H1 (cell line): ENCODE data around the gene LHX5. TPM values are rescaled to one million over a fixed set of nuclear protein-coding genes. Genes with fewer than 3 reads are reported as not detected.

ENCODE experiments used
- CTCF ChIA-PET: fragments of 300-600 bp; sonication (Branson Sonifier 250); formaldehyde crosslinking; loops from one replicate; lab custom pipeline; 2021; ENCODE audit not compliant: partially characterized antibody; lab: Charles Lee
- POLR2A ChIA-PET: fragments of 300-600 bp; sonication (Branson Sonifier 250); formaldehyde crosslinking; loops from one replicate; lab custom pipeline; 2021; ENCODE audit warnings: inconsistent platforms; ENCODE audit not compliant: partially characterized antibody; lab: Charles Lee
- DNase-seq, 2 experiments: peaks; one replicate each; pipeline versions ENCODE4 v3.0.0 to v3.0.0-alpha.2; 2010 to 2022; ENCODE audit warnings: low spot score in 2 of 2, low read depth in 1 of 2, mixed read lengths in 1 of 2
- FAIRE-seq: peaks from 2 replicates; lab custom pipeline; 2011; peaks lifted over from hg19 to GRCh38; lab: Jason Lieb, UNC
- H2AFZ ChIP-seq: 2 replicates; pipeline ENCODE4 v1.8.1; 2012; ENCODE audit warnings: low read length, inconsistent platforms
- H2AK5ac ChIP-seq: 2 replicates; pipeline ENCODE4 v1.6.1; 2013; ENCODE audit warnings: low read depth, low read length
- H2BK120ac ChIP-seq: replicated peaks from 2 replicates; pipeline ENCODE3; 2013; ENCODE audit warnings: low read depth, low read length, inconsistent platforms
- H2BK12ac ChIP-seq: 2 replicates; pipeline ENCODE4 v1.6.1; 2013; ENCODE audit warnings: low read depth, low read length
- H2BK15ac ChIP-seq: 2 replicates; pipeline ENCODE4 v1.6.1; 2013; ENCODE audit warnings: low read length
- H2BK20ac ChIP-seq: 2 replicates; pipeline ENCODE4 v1.6.1; 2013; ENCODE audit warnings: low read length
- H2BK5ac ChIP-seq: 2 replicates; pipeline ENCODE4 v1.6.1; 2013; ENCODE audit warnings: low read depth, low read length
- H3K14ac ChIP-seq: 2 replicates; pipeline ENCODE4 v1.6.1; 2013; ENCODE audit warnings: inconsistent platforms; ENCODE audit not compliant: insufficient read length
- H3K18ac ChIP-seq: 2 replicates; pipeline ENCODE4 v1.6.1; 2013; ENCODE audit warnings: low read length; ENCODE audit errors: extremely low read depth
- H3K23ac ChIP-seq: 2 replicates; pipeline ENCODE4 v1.6.1; 2013; ENCODE audit warnings: inconsistent platforms; ENCODE audit not compliant: insufficient read length
- H3K23me2 ChIP-seq: 2 replicates; pipeline ENCODE4 v1.6.1; 2013; ENCODE audit warnings: low read depth, low read length
- H3K27ac ChIP-seq: 2 replicates; pipeline ENCODE4 v1.6.1; 2011; ENCODE audit warnings: low read depth, low read length, inconsistent platforms
- H3K27me3 ChIP-seq, 4 experiments: replicated peaks in 1 of 4; 1 replicate in 1 of 4; 2 replicates in 3 of 4; pipeline versions ENCODE4 v1.6.1 to v1.8.1; 2011 to 2013; ENCODE audit warnings: low read length in 3 of 4, mild to moderate bottlenecking in 3 of 4, inconsistent platforms in 2 of 4, mixed read lengths in 2 of 4, moderate library complexity in 1 of 4; ENCODE audit not compliant: control insufficient read depth in 3 of 4, insufficient read depth in 3 of 4; ENCODE audit errors: extremely low read depth in 1 of 4
- H3K36me3 ChIP-seq, 4 experiments: 2 replicates each; pipeline versions ENCODE4 v1.6.1 to v1.8.1; 2011 to 2013; ENCODE audit warnings: mild to moderate bottlenecking in 4 of 4, low read length in 3 of 4, moderate library complexity in 2 of 4, control low read depth in 1 of 4, inconsistent platforms in 1 of 4; ENCODE audit not compliant: insufficient read depth in 4 of 4, control insufficient read depth in 2 of 4
- H3K4ac ChIP-seq: replicated peaks from 2 replicates; pipeline ENCODE3; 2013; ENCODE audit warnings: low read length, low read depth, mixed read lengths, inconsistent platforms; ENCODE audit not compliant: insufficient read length
- H3K4me1 ChIP-seq, 4 experiments: replicated peaks in 1 of 4; 1 replicate in 1 of 4; 2 replicates in 3 of 4; pipeline versions ENCODE4 v1.6.1 to v1.8.1; 2011 to 2013; ENCODE audit warnings: low read length in 3 of 4, inconsistent platforms in 2 of 4, mixed read lengths in 1 of 4; ENCODE audit not compliant: insufficient read depth in 4 of 4, control insufficient read depth in 3 of 4
- H3K4me2 ChIP-seq, 2 experiments: 2 replicates each; pipeline versions ENCODE4 v1.6.1 to v1.8.1; 2011 to 2013; ENCODE audit warnings: low read depth in 2 of 2, low read length in 2 of 2, control low read depth in 1 of 2, inconsistent platforms in 1 of 2, mild to moderate bottlenecking in 1 of 2; ENCODE audit not compliant: insufficient read depth in 1 of 2
- H3K4me3 ChIP-seq, 4 experiments: fragments of 200-600, 300-600 bp in 1 of 4; sonication (generic), shearing (Covaris generic), sonication (Bioruptor Twin) in 1 of 4; 2 replicates each; pipeline versions ENCODE4 v1.5.1 to v1.8.1; 2011 to 2016; ENCODE audit warnings: low read length in 4 of 4, low read depth in 3 of 4, control low read depth in 2 of 4, inconsistent platforms in 2 of 4, mild to moderate bottlenecking in 2 of 4, mixed read lengths in 1 of 4, moderate library complexity in 1 of 4; ENCODE audit not compliant: insufficient read depth in 2 of 4; ENCODE audit errors: extremely low read depth in 1 of 4
- H3K56ac ChIP-seq: replicated peaks from 2 replicates; pipeline ENCODE3; 2013; ENCODE audit warnings: low read depth, mild to moderate bottlenecking, mixed read lengths, low read length, inconsistent platforms; ENCODE audit not compliant: insufficient read length
- H3K79me1 ChIP-seq: 2 replicates; pipeline ENCODE4 v1.6.1; 2013; ENCODE audit warnings: low read depth, low read length, control low read depth
- H3K79me2 ChIP-seq, 2 experiments: 2 replicates each; pipeline versions ENCODE4 v1.6.1 to v1.8.1; 2012 to 2013; ENCODE audit warnings: low read length in 2 of 2, mild to moderate bottlenecking in 2 of 2, inconsistent platforms in 1 of 2; ENCODE audit not compliant: insufficient read depth in 2 of 2, control insufficient read depth in 1 of 2
- H3K9ac ChIP-seq, 4 experiments: replicated peaks in 1 of 4; 1 replicate in 1 of 4; 2 replicates in 3 of 4; pipeline versions ENCODE4 v1.6.1 to v1.8.1; 2011 to 2013; ENCODE audit warnings: low read depth in 3 of 4, low read length in 3 of 4, control low read depth in 2 of 4, mild to moderate bottlenecking in 2 of 4, moderate library complexity in 2 of 4, inconsistent platforms in 1 of 4; ENCODE audit errors: extremely low read depth in 1 of 4
- H3K9me3 ChIP-seq, 2 experiments: 2 replicates each; pipeline versions ENCODE4 v1.6.1 to v1.8.1; 2012 to 2013; ENCODE audit warnings: mild to moderate bottlenecking in 2 of 2, moderate library complexity in 2 of 2, control low read depth in 1 of 2, inconsistent platforms in 1 of 2, low read depth in 1 of 2, low read length in 1 of 2, mixed read lengths in 1 of 2; ENCODE audit not compliant: insufficient read depth in 2 of 2
- H4K20me1 ChIP-seq, 2 experiments: replicated peaks in 1 of 2; 2 replicates each; pipeline versions ENCODE3 to v1.8.1; 2011 to 2013; ENCODE audit warnings: inconsistent platforms in 2 of 2, low read length in 2 of 2, mild to moderate bottlenecking in 1 of 2; ENCODE audit not compliant: insufficient read depth in 2 of 2, control insufficient read depth in 1 of 2
- H4K5ac ChIP-seq: 2 replicates; pipeline ENCODE4 v1.6.1; 2013; ENCODE audit warnings: low read length, low read depth, mixed read lengths, inconsistent platforms; ENCODE audit not compliant: insufficient read length
- H4K8ac ChIP-seq: 2 replicates; pipeline ENCODE4 v1.8.0; 2013; ENCODE audit warnings: mild to moderate bottlenecking, moderate library complexity, low read length, inconsistent platforms; ENCODE audit not compliant: insufficient read depth; ENCODE audit errors: extremely low read depth
- H4K91ac ChIP-seq: replicated peaks from 2 replicates; pipeline ENCODE3; 2013; ENCODE audit warnings: low read length, mixed read lengths, inconsistent platforms; ENCODE audit not compliant: insufficient read length
- KDM1A ChIP-seq: fragments of 200-600, 300-600 bp; sonication (generic); IDR thresholded peaks from 2 replicates; pipeline ENCODE4 v1.7.1; 2016; ENCODE audit warnings: mild to moderate bottlenecking, low read length, borderline replicate concordance
- SP4 ChIP-seq: IDR thresholded peaks from 2 replicates; pipeline ENCODE4 v1.6.1; 2012; ENCODE audit warnings: low read length, inconsistent platforms
- SRF ChIP-seq: IDR thresholded peaks from 2 replicates; pipeline ENCODE4 v1.6.1; 2011; ENCODE audit warnings: mild to moderate bottlenecking, low read depth, low read length, moderate library complexity
- WGBS, 2 experiments: shearing (Covaris generic) in 1 of 2; methylation state at CpG; one replicate each; pipeline versions ENCODE4 v1.1.6 to v1.1.7; 2013 to 2015; ENCODE audit warnings: low lambda C conversion rate in 2 of 2, mixed read lengths in 2 of 2, inconsistent platforms in 1 of 2, low coverage in 1 of 2, missing lambda C conversion rate in 1 of 2; ENCODE audit not compliant: insufficient replicate concordance in 2 of 2, insufficient coverage in 1 of 2, insufficient read length in 1 of 2; ENCODE audit errors: extremely low coverage in 1 of 2, missing lambda C conversion rate in 1 of 2; 5-methylcytosine and 5-hydroxymethylcytosine counted together
- polyA plus RNA-seq, 7 experiments: library from polyadenylated mRNA; depleted of rRNA in 3 of 7; stranded (reverse) in 5 of 7; unstranded in 2 of 7; fragments of >200 nt in 5 of 7; fragments of 200-250 nt in 2 of 7; gene quantifications; 1 replicate in 5 of 7; 2 replicates in 1 of 7; 4 replicates in 1 of 7; pipeline versions ENCODE4 v1.2.1 to v1.2.3, GENCODE V29; 2011 to 2013; ENCODE audit warnings: missing spikeins in 2 of 7, mixed read lengths in 2 of 7
- total RNA-seq: library from RNA; stranded (reverse); fragmentation: NEBNext Ultra II Directional; extraction: Animal tissue kit (Norgen Biotek cat#: 25700); gene quantifications from 2 replicates; pipeline ENCODE4 v1.2.1, GENCODE V29; 2021

LHX5 gene
- total and polyA plus RNA-seq, 2 of the 8 experiments (the other 6 are each of a cell fraction or from before 2014, with no cell fraction given) = 0.47 to 1.1 TPM

DNA sequence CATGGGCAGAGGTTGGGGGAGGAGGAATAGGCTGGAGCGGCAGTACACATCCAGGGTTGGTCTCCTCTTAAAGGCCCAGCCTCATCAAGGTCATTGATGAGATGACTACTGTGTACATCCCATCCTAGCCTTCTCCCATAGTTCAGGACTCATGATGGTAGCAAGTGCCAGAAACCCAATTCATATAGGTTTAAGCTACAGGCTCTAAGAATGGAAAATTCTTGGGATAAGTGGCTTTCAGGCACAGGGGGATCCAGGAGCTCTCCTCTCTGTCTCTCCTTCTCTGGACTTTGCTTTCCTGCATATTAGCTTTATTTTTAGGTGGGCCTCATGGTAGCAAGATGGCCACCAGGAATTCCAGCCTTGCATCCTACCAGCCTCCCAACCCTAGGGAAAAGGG is 43.2 kb downstream of the LHX5 start:
- Histone ChIP-seq H3K27ac (no peak overlapping the region), H3K23ac (no peak overlapping the region), H3K23me2 (peaks cover 8% of the 10 kb centered on the region), H3K36me3 (no peaks in the 10 kb centered on the region), H4K20me1 (no peaks in the 10 kb centered on the region), H2BK5ac (0 out of 2 replicates have a peak overlapping the region, but pooled peaks have one; percentile 20), H3K4me1 (no peaks in the 10 kb centered on the region; a peak in 1 of 7 replicates), H3K9ac (no peak overlapping the region), H3K56ac (no peak overlapping the region), H4K5ac (no peak overlapping the region), H3K4me3 (no peak overlapping the region), H4K91ac (no peak overlapping the region), H3K18ac (no peak overlapping the region), H3K4me2 (no peak overlapping the region), H3K79me2 (no peaks in the 10 kb centered on the region), H2BK20ac (no peak overlapping the region), H4K8ac (no peak overlapping the region), H3K4ac (no peak overlapping the region), H2AK5ac (no peak overlapping the region), H3K79me1 (no peaks in the 10 kb centered on the region), H3K14ac (no peak overlapping the region), H3K9me3 (no peaks in the 10 kb centered on the region), H2BK12ac (no peak overlapping the region; the same call in 1 of the 2 replicates), H2AFZ (no peak overlapping the region), H2BK15ac (no peak overlapping the region), H3K27me3 (no peaks in the 10 kb centered on the region), H2BK120ac (no peak overlapping the region)
- DNase-seq (no peak), FAIRE-seq (no peak)
- WGBS, 2 experiments = 100% methylated on average over 1 of the region's 1 CpG; no CpG with 5 or more reads in 1 of the 2 experiments
- TF ChIP-seq SRF (no peak), KDM1A (peak; percentile 79; the same call in 1 of the 2 replicates), SP4 (no peak)
- CTCF ChIA-PET = interaction anchor here (0.7 to 2.4 kb wide), 4 partner anchors 12 to 125 kb away, joined by 3 to 13 read pairs (median 4); no protein-coding TSS in a partner anchor
- POLR2A ChIA-PET = no interaction called here
